Liver (tissue), 9 donors: Measurements from ENCODE around the gene F11. TPM values are rescaled to one million over a fixed set of nuclear protein-coding genes. Genes with fewer than 3 reads are reported as not detected.

Experiments
- DNase-seq: peaks from one replicate; pipeline ENCODE4 v3.0.0-alpha.2; 2017; ENCODE audit warnings: low spot score
- H3K27ac ChIP-seq, 2 donors: one replicate each; pipeline ENCODE4 v1.7.0; 2013; ENCODE audit warnings: inconsistent platforms in 2 of 2, low read length in 2 of 2, control low read depth in 1 of 2, low read depth in 1 of 2, mild to moderate bottlenecking in 1 of 2
- H3K27me3 ChIP-seq, 4 donors: one replicate each; pipeline versions ENCODE4 v1.6.1 to v1.7.0; 2013; ENCODE audit warnings: low read length in 3 of 4, inconsistent platforms in 1 of 4, mild to moderate bottlenecking in 1 of 4, moderate library complexity in 1 of 4; ENCODE audit not compliant: control insufficient read depth in 4 of 4, insufficient read depth in 4 of 4
- H3K36me3 ChIP-seq, 4 donors: one replicate each; pipeline versions ENCODE4 v1.6.1 to v1.7.0; 2013; ENCODE audit warnings: low read length in 3 of 4, mild to moderate bottlenecking in 3 of 4, low read depth in 1 of 4, moderate library complexity in 1 of 4; ENCODE audit not compliant: control insufficient read depth in 4 of 4, insufficient read depth in 3 of 4
- H3K4me1 ChIP-seq, 4 donors: one replicate each; pipeline versions ENCODE4 v1.6.1 to v1.7.0; 2013; ENCODE audit warnings: low read length in 3 of 4, mild to moderate bottlenecking in 3 of 4, moderate library complexity in 1 of 4; ENCODE audit not compliant: control insufficient read depth in 4 of 4, insufficient read depth in 4 of 4
- H3K4me3 ChIP-seq, 3 donors: one replicate each; pipeline versions ENCODE4 v1.6.1 to v1.7.0; 2013; ENCODE audit warnings: low read length in 3 of 3, control low read depth in 1 of 3, low read depth in 1 of 3, mild to moderate bottlenecking in 1 of 3
- H3K9ac ChIP-seq, 2 donors: one replicate each; pipeline ENCODE4 v1.7.0; 2013; ENCODE audit warnings: low read length in 2 of 2, mild to moderate bottlenecking in 2 of 2, moderate library complexity in 2 of 2, control low read depth in 1 of 2, low read depth in 1 of 2
- H3K9me3 ChIP-seq, 4 donors: one replicate each; pipeline versions ENCODE4 v1.6.1 to v1.7.0; 2013; ENCODE audit warnings: low read length in 3 of 4; ENCODE audit not compliant: control insufficient read depth in 4 of 4
- CTCF ChIP-seq: fragments of 150-350 bp; IDR thresholded peaks from 2 replicates; pipeline ENCODE4 v1.5.1; 2017; ENCODE audit warnings: improper control_type of control experiment, low read depth, low read length; ENCODE audit not compliant: missing input control
- EGR1 ChIP-seq, 2 donors: IDR thresholded peaks; 2 replicates each; pipeline ENCODE4 v1.6.1; 2016 to 2018; ENCODE audit warnings: antibody characterized with exemption in 2 of 2, low read depth in 2 of 2
- FOXA1 ChIP-seq: IDR thresholded peaks from 2 replicates; pipeline ENCODE4 v1.6.1; 2016; ENCODE audit warnings: antibody characterized with exemption
- FOXA2 ChIP-seq: IDR thresholded peaks from 2 replicates; pipeline ENCODE4 v1.6.1; 2016; ENCODE audit warnings: antibody characterized with exemption
- GABPA ChIP-seq, 2 donors: IDR thresholded peaks in 1 of 2; conservative IDR thresholded peaks in 1 of 2; 2 replicates each; pipeline ENCODE4 v1.6.1; 2016; ENCODE audit warnings: antibody characterized with exemption in 2 of 2, mild to moderate bottlenecking in 1 of 2, moderate library complexity in 1 of 2
- HNF4A ChIP-seq, 2 donors: conservative IDR thresholded peaks; 2 replicates each; pipeline ENCODE4 v1.6.1; 2016; ENCODE audit warnings: antibody characterized with exemption in 2 of 2, mild to moderate bottlenecking in 2 of 2
- HNF4G ChIP-seq: IDR thresholded peaks from 2 replicates; pipeline ENCODE4 v1.6.1; 2016; ENCODE audit warnings: antibody characterized with exemption
- JUND ChIP-seq, 2 donors: IDR thresholded peaks; 2 replicates each; pipeline ENCODE4 v1.6.1; 2016; ENCODE audit warnings: antibody characterized with exemption in 2 of 2
- MAX ChIP-seq: IDR thresholded peaks from 2 replicates; pipeline ENCODE4 v1.6.1; 2016; ENCODE audit warnings: antibody characterized with exemption
- NR2F2 ChIP-seq: IDR thresholded peaks from 2 replicates; pipeline ENCODE4 v1.6.1; 2016; ENCODE audit warnings: antibody characterized with exemption
- RAD21 ChIP-seq, 2 donors: IDR thresholded peaks; 2 replicates each; pipeline ENCODE4 v1.6.1; 2016; ENCODE audit warnings: antibody characterized with exemption in 2 of 2, mild to moderate bottlenecking in 2 of 2
- RXRA ChIP-seq, 2 donors: IDR thresholded peaks; 2 replicates each; pipeline ENCODE4 v1.6.1; 2017 to 2018; ENCODE audit warnings: antibody characterized with exemption in 2 of 2, mild to moderate bottlenecking in 1 of 2
- SP1 ChIP-seq: IDR thresholded peaks from 2 replicates; pipeline ENCODE4 v1.6.1; 2018; ENCODE audit warnings: antibody characterized with exemption, mild to moderate bottlenecking
- TAF1 ChIP-seq: conservative IDR thresholded peaks from 2 replicates; pipeline ENCODE4 v1.6.1; 2016; ENCODE audit warnings: antibody characterized with exemption, mild to moderate bottlenecking
- YY1 ChIP-seq: IDR thresholded peaks from 2 replicates; pipeline ENCODE4 v1.6.1; 2016; ENCODE audit warnings: antibody characterized with exemption, mild to moderate bottlenecking
- ZBTB33 ChIP-seq: IDR thresholded peaks from 2 replicates; pipeline ENCODE4 v1.6.1; 2016; ENCODE audit warnings: antibody characterized with exemption
- WGBS: extraction: QIAGEN DNeasy Blood & Tissue Kit; methylation state at CpG from one replicate; pipeline ENCODE4 v1.1.7; 2013; 5-methylcytosine and 5-hydroxymethylcytosine counted together
- polyA plus RNA-seq, 2 donors: library from polyadenylated mRNA; stranded (reverse) in 1 of 2; unstranded in 1 of 2; fragments of 200-250 nt in 1 of 2; fragments of >200 nt in 1 of 2; fragmentation: Nextera tagmentation in 1 of 2; extraction: Ambion mirVana in 1 of 2; gene quantifications; one replicate each; pipeline versions ENCODE4 v1.2.1 to v1.2.3, GENCODE V29; 2013 to 2015
- total RNA-seq, 2 donors: library from RNA; depleted of rRNA; stranded (reverse); fragments of >200 nt; gene quantifications; one replicate each; pipeline ENCODE4 v1.2.3, GENCODE V29; 2014
- TF ChIP-seq, protein P1 (sequence below): IDR thresholded peaks from 2 replicates; pipeline ENCODE4 v1.6.1; 2016; ENCODE audit warnings: antibody characterized with exemption
- TF ChIP-seq, protein P2 (sequence below): IDR thresholded peaks from 2 replicates; pipeline ENCODE4 v1.6.1; 2016; ENCODE audit warnings: antibody characterized with exemption, mild to moderate bottlenecking
- donor health status: healthy.
- donor health status: healthy.
- donor health status: healthy.
- donor health status: healthy.
- donor health status: healthy.

Gene F11
- total and polyA plus RNA-seq, 4 donors = 54.6 to 207 (median 115) TPM

- no peak for TF ChIP-seq FOXA1
- TF ChIP-seq MAX = no peak
- no peak for TF ChIP-seq YY1
- TF ChIP-seq NR2F2 = no peak
- TF ChIP-seq, protein P1, sequence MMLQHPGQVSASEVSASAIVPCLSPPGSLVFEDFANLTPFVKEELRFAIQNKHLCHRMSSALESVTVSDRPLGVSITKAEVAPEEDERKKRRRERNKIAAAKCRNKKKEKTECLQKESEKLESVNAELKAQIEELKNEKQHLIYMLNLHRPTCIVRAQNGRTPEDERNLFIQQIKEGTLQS = no peak
These were observed 5.9 kb upstream of the F11 start (continued) for GRCh38 chr4:186260117-186260503.

GRCh38 chr4:186260504-186261448, 5.2 kb upstream of the F11 start:
- TF ChIP-seq TAF1 (no peak), MAX (peak; percentile 91), RXRA (IDR thresholded peaks at IDR 0.05) (peak; percentile 87 to 92), GABPA (IDR thresholded peaks at IDR 0.05 in 1 of 2, conservative IDR thresholded peaks at IDR 0.05 in 1 of 2) (no peak), SP1 (peak; percentile 95), HNF4G (peak; percentile 96), JUND (IDR thresholded peaks at IDR 0.05) (peak; percentile 53 to 90), NR2F2 (peak; percentile 80), FOXA1 (no peak), RAD21 (IDR thresholded peaks at IDR 0.05) (peak; percentile 2 to 24), ZBTB33 (peak; percentile 74), CTCF (no peak), HNF4A (conservative IDR thresholded peaks at IDR 0.05) (peak; percentile 90 to 97), EGR1 (IDR thresholded peaks at IDR 0.05; ENCODE audit: low read depth in 2 of 2) (peak in 1 of 2 donors; percentile 17), FOXA2 (peak; percentile 67), YY1 (peak; percentile 50)
- TF ChIP-seq, protein P1 = peak; percentile 70
- TF ChIP-seq, protein P2, sequence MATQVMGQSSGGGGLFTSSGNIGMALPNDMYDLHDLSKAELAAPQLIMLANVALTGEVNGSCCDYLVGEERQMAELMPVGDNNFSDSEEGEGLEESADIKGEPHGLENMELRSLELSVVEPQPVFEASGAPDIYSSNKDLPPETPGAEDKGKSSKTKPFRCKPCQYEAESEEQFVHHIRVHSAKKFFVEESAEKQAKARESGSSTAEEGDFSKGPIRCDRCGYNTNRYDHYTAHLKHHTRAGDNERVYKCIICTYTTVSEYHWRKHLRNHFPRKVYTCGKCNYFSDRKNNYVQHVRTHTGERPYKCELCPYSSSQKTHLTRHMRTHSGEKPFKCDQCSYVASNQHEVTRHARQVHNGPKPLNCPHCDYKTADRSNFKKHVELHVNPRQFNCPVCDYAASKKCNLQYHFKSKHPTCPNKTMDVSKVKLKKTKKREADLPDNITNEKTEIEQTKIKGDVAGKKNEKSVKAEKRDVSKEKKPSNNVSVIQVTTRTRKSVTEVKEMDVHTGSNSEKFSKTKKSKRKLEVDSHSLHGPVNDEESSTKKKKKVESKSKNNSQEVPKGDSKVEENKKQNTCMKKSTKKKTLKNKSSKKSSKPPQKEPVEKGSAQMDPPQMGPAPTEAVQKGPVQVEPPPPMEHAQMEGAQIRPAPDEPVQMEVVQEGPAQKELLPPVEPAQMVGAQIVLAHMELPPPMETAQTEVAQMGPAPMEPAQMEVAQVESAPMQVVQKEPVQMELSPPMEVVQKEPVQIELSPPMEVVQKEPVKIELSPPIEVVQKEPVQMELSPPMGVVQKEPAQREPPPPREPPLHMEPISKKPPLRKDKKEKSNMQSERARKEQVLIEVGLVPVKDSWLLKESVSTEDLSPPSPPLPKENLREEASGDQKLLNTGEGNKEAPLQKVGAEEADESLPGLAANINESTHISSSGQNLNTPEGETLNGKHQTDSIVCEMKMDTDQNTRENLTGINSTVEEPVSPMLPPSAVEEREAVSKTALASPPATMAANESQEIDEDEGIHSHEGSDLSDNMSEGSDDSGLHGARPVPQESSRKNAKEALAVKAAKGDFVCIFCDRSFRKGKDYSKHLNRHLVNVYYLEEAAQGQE = peak; percentile 27
- no peaks in the 10 kb centered on the region for H3K9me3 ChIP-seq
- peaks cover 16 to 63% (median 35%) of the 10 kb centered on the region in 4 donors for H3K4me1 ChIP-seq
- DNase-seq = peak; percentile 43
- H3K36me3 ChIP-seq = peaks cover 0 to 19% (median 0%) of the 10 kb centered on the region in 4 donors
- H3K9ac ChIP-seq = peak overlapping the region; percentile 66 to 72
- no peaks in the 10 kb centered on the region for H3K27me3 ChIP-seq
- WGBS = 33% methylated on average over 12 of the region's 12 CpGs
- H3K4me3 ChIP-seq = peak overlapping the region in 1 of 3 donors; percentile 13
- H3K27ac ChIP-seq = peak overlapping the region; percentile 95 to 99
